ENCODE data around the gene ECM1. TPM values are rescaled to one million over a fixed set of nuclear protein-coding genes. Genes with fewer than 3 reads are reported as not detected.

ECM1 gene
- total RNA-seq, 2 experiments from 2014 or later, result 0.74 to 0.81 TPM

- no peak overlapping the region for H3K27ac Mint-ChIP-seq
- no peaks in the 10 kb centered on the region for H3K9me3 Mint-ChIP-seq
- no peaks in the 10 kb centered on the region for H3K4me1 Mint-ChIP-seq (ENCODE audit: low read depth)
- TF ChIP-seq CTCF (IDR thresholded peaks at IDR 0.05), result no peak
- ChIA-PET POLR2A (interaction anchor here (0.7 kb wide), 1 partner anchor 20 kb away, joined by 3 read pairs; no protein-coding TSS in a partner anchor), CTCF (interaction anchor here (1.0 to 2.4 kb wide), 2 partner anchors 24 to 70 kb away, joined by 3 to 10 read pairs; no protein-coding TSS in a partner anchor)
- H3K36me3 Mint-ChIP-seq (ENCODE audit: low read depth), result no peaks in the 10 kb centered on the region
- no peak for DNase-seq
- H3K4me3 Mint-ChIP-seq, result no peak overlapping the region
- no peak for ATAC-seq
- H3K27me3 Mint-ChIP-seq, result no peaks in the 10 kb centered on the region
- intact Hi-C loops (cut with micrococcal nuclease), result no loop called here
Observed at GRCh38 chr1:150535511-150536287, 27.8 kb downstream of the ECM1 start.

- ChIA-PET POLR2A (interaction anchor here (0.7 to 0.8 kb wide), 2 partner anchors 11 to 21 kb away, joined by 3 read pairs; no protein-coding TSS in a partner anchor), CTCF (interaction anchor here (1.2 to 2.4 kb wide), 2 partner anchors 12 to 23 kb away, joined by 3 to 10 read pairs; partner anchors contain the start of gene ADAMTSL4)
- no peaks in the 10 kb centered on the region for H3K27me3 Mint-ChIP-seq
- no peaks in the 10 kb centered on the region for H3K4me1 Mint-ChIP-seq (ENCODE audit: low read depth)
- H3K4me3 Mint-ChIP-seq, result no peak overlapping the region
- H3K9me3 Mint-ChIP-seq, result no peaks in the 10 kb centered on the region
- ATAC-seq (no peak), DNase-seq (no peak)
- intact Hi-C loops (cut with micrococcal nuclease), result no loop called here
- H3K27ac Mint-ChIP-seq, result no peak overlapping the region
- no peak for TF ChIP-seq CTCF (IDR thresholded peaks at IDR 0.05)
- H3K36me3 Mint-ChIP-seq (ENCODE audit: low read depth), result no peaks in the 10 kb centered on the region
Observed at GRCh38 chr1:150536836-150537731, 29.2 kb downstream of the ECM1 start.

GRCh38 chr1:150537732-150538684 lies 30.1 kb downstream of the ECM1 start:
- intact Hi-C loops (cut with micrococcal nuclease), result no loop called here
- DNase-seq (no peak), ATAC-seq (no peak)
- no peaks in the 10 kb centered on the region for H3K36me3 Mint-ChIP-seq (ENCODE audit: low read depth)
- CTCF ChIA-PET, result interaction anchor here (1.2 kb wide), 1 partner anchor 11 kb away, joined by 3 read pairs; the partner anchor contains the start of gene ADAMTSL4
- H3K4me1 Mint-ChIP-seq (ENCODE audit: low read depth), result no peaks in the 10 kb centered on the region
- no peaks in the 10 kb centered on the region for H3K27me3 Mint-ChIP-seq
- no peak for TF ChIP-seq CTCF (IDR thresholded peaks at IDR 0.05)
- POLR2A ChIA-PET, result no interaction called here
- H3K27ac Mint-ChIP-seq, result no peak overlapping the region
- no peaks in the 10 kb centered on the region for H3K9me3 Mint-ChIP-seq
- no peak overlapping the region for H3K4me3 Mint-ChIP-seq

- Mint-ChIP-seq H3K36me3 (ENCODE audit: low read depth) (no peaks in the 10 kb centered on the region), H3K27ac (no peak overlapping the region), H3K9me3 (no peaks in the 10 kb centered on the region), H3K4me1 (ENCODE audit: low read depth) (peaks cover 3% of the 10 kb centered on the region), H3K4me3 (no peak overlapping the region), H3K27me3 (peaks cover 14% of the 10 kb centered on the region)
- ChIA-PET POLR2A (interaction anchor here (0.6 to 1.3 kb wide), 3 partner anchors 66 to 175 kb away, joined by 3 read pairs; no protein-coding TSS in a partner anchor), CTCF (interaction anchor here (1.2 to 3.5 kb wide), 3 partner anchors 11 to 25 kb away, joined by 3 to 16 read pairs (median 4); no protein-coding TSS in a partner anchor)
- DNase-seq (no peak), ATAC-seq (no peak)
- no peak for TF ChIP-seq CTCF (IDR thresholded peaks at IDR 0.05)
- intact Hi-C loops (cut with micrococcal nuclease), result no loop called here
Observed at GRCh38 chr1:150543500-150544143, 35.7 kb downstream of the ECM1 start.
